DMS153 (cell line): Measurements from ENCODE around the gene MPZL3.
"Not testable (repeated sequence)": the region's sequence is repeated elsewhere in the genome, so short reads cannot be mapped to it uniquely, and the experiment has no call there.

Source experiments
- DNase-seq: peaks from one replicate; lab custom pipeline; 2025; lab: John Stamatoyannopoulos, UW

MPZL3 gene

GRCh38 chr11:118184784-118185579 lies 67.2 kb downstream of the MPZL3 start:
- no peak for DNase-seq

- not testable (repeated sequence) for DNase-seq
Observed at GRCh38 chr11:118183691-118184090, 68.5 kb downstream of the MPZL3 start.

- no peak for DNase-seq
Observed at GRCh38 chr11:118180300-118180703, 71.9 kb downstream of the MPZL3 start.

- no peak for DNase-seq
Observed at GRCh38 chr11:118176778-118177134, 75.4 kb downstream of the MPZL3 start.
